ENCODE results near the gene UVRAG.

Gene UVRAG

DNA sequence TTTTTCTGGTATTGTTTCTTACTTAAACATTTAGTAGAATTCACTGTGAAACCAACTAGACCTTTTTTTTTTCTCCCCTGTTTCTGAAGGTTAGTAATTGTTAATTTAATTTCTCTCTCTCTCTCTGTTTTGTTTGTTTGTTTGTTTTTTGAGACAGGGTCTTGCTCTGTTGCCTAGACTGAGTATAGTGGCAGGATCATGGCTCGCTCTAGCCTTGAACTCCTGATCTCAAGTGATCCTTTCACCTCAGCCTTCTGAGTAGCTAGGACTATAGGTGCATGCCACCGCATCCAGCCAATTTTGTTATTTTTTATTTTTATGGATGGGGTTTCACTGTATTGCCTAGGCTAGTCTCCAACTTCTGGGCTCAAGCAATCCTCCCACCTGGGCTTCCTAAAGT lies 165.0 kb downstream of the UVRAG start:
- H3K27ac ChIP-seq (ENCODE audit: low read length): no peak overlapping the region
- H3K4me1 ChIP-seq (ENCODE audit: control insufficient read depth in 1 of 2, insufficient read depth in 2 of 2, low read length in 2 of 2): no peaks in the 10 kb centered on the region
- no peak overlapping the region for H3K4me3 ChIP-seq (ENCODE audit: low read depth in 1 of 2, low read length in 2 of 2)
- peaks cover 4 to 15% of the 10 kb centered on the region in 2 donors for H3K36me3 ChIP-seq (ENCODE audit: control insufficient read depth in 1 of 2, insufficient read depth in 2 of 2, low read length in 2 of 2)
- H3K27me3 ChIP-seq (ENCODE audit: low read depth, low read length): no peaks in the 10 kb centered on the region
- H3K9me3 ChIP-seq (ENCODE audit: control insufficient read depth in 1 of 2, low read length in 2 of 2): no peaks in the 10 kb centered on the region

DNA sequence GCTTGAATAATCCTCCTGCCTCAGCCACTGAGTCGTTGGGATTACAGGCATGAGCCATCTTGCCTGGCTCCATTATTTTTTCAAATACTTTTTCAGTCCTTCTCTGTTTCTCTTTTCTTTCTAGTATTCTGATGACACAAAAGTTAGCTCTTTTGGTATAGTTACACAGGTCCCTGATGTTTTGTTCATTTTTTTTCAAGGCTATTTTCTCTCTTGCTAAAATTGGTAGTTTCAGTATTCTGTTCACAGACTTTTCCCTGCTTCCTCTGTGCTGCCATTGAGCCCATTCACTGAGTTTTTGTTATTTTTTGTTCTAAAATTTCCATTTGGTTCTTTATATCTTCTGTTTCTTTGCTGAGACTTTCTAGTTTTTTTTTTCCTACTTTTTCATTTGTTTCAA lies 166.5 kb downstream of the UVRAG start:
- no peaks in the 10 kb centered on the region for H3K27me3 ChIP-seq (ENCODE audit: low read depth, low read length)
- H3K36me3 ChIP-seq (ENCODE audit: control insufficient read depth in 1 of 2, insufficient read depth in 2 of 2, low read length in 2 of 2): peaks cover 4 to 15% of the 10 kb centered on the region in 2 donors

DNA sequence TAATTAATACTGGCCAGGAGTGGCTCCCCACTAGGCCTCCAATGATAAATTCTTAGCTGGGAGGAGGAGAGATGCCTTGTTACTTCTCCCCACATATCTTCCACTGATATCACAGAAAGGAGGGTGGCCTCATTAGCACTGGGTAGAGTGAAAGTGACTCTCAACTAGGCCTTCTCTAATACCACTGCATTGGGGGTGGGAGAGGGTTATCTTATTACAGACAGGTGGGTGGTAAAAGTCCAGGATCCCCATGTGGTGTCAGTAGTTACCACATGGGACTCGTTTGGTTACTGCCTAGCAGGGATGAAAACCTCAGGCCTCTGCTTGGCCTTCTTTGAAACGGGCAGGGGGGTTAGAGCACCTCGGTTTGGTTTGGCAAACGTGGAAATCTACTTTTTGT lies 167.3 kb downstream of the UVRAG start:
- Histone ChIP-seq H3K4me1 (ENCODE audit: control insufficient read depth in 1 of 2, insufficient read depth in 2 of 2, low read length in 2 of 2) (no peaks in the 10 kb centered on the region), H3K9me3 (ENCODE audit: control insufficient read depth in 1 of 2, low read length in 2 of 2) (no peaks in the 10 kb centered on the region), H3K27me3 (ENCODE audit: low read depth, low read length) (no peaks in the 10 kb centered on the region), H3K4me3 (ENCODE audit: low read depth in 1 of 2, low read length in 2 of 2) (no peak overlapping the region), H3K27ac (ENCODE audit: low read length) (no peak overlapping the region), H3K36me3 (ENCODE audit: control insufficient read depth in 1 of 2, insufficient read depth in 2 of 2, low read length in 2 of 2) (peaks cover 4 to 15% of the 10 kb centered on the region in 2 donors)

More for the DNA sequence above, 166.5 kb downstream of the UVRAG start:
- no peaks in the 10 kb centered on the region for H3K9me3 ChIP-seq (ENCODE audit: control insufficient read depth in 1 of 2, low read length in 2 of 2)
- H3K4me1 ChIP-seq (ENCODE audit: control insufficient read depth in 1 of 2, insufficient read depth in 2 of 2, low read length in 2 of 2): no peaks in the 10 kb centered on the region
- H3K4me3 ChIP-seq (ENCODE audit: low read depth in 1 of 2, low read length in 2 of 2): no peak overlapping the region
- no peak overlapping the region for H3K27ac ChIP-seq (ENCODE audit: low read length)

DNA sequence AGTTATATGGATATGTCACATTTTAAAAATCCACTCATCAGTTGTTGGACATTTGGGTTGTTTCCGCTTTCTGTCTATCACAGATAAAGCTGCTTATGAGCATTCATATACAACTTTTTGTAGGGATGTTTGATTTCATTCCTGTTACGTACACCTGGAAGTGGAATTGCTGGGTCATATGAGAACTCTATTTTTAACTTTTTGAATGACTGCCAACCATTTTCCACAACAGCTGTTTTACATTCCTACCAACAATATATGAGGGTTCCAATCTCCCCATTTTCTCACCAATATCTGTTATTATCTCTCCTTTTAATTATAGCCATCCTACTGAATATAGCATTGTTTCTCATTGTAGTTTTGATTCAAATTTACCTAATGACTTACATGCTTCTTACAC lies 172.0 kb downstream of the UVRAG start:
- Histone ChIP-seq H3K27ac (ENCODE audit: low read length) (no peak overlapping the region), H3K4me3 (ENCODE audit: low read depth in 1 of 2, low read length in 2 of 2) (no peak overlapping the region), H3K36me3 (ENCODE audit: control insufficient read depth in 1 of 2, insufficient read depth in 2 of 2, low read length in 2 of 2) (peaks cover 4 to 15% of the 10 kb centered on the region in 2 donors), H3K27me3 (ENCODE audit: low read depth, low read length) (no peaks in the 10 kb centered on the region), H3K4me1 (ENCODE audit: control insufficient read depth in 1 of 2, insufficient read depth in 2 of 2, low read length in 2 of 2) (no peaks in the 10 kb centered on the region), H3K9me3 (ENCODE audit: control insufficient read depth in 1 of 2, low read length in 2 of 2) (no peaks in the 10 kb centered on the region)

DNA sequence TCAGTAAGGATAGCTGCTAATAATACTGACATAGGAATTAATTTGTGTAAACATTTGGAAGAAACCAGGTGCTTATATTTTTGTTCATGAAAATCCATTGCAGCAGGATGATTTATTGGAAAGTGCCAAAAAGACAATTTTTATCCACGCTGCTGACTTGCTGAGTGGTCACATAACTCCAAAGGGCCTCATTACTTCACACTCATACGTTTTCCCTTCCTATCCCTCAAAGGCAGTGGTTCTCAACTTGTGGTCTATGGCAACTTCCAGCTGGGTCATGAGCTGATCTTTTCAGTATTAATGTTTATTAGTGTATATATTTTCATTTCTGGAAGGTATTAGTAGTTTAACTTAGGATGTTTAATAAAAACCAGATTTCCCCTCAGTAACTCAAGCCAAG lies 178.1 kb downstream of the UVRAG start:
- Histone ChIP-seq H3K36me3 (ENCODE audit: control insufficient read depth in 1 of 2, insufficient read depth in 2 of 2, low read length in 2 of 2) (no peaks in the 10 kb centered on the region), H3K27ac (ENCODE audit: low read length) (no peak overlapping the region), H3K4me1 (ENCODE audit: control insufficient read depth in 1 of 2, insufficient read depth in 2 of 2, low read length in 2 of 2) (peaks cover 0 to 9% of the 10 kb centered on the region in 2 donors), H3K27me3 (ENCODE audit: low read depth, low read length) (no peaks in the 10 kb centered on the region), H3K4me3 (ENCODE audit: low read depth in 1 of 2, low read length in 2 of 2) (no peak overlapping the region), H3K9me3 (ENCODE audit: control insufficient read depth in 1 of 2, low read length in 2 of 2) (no peaks in the 10 kb centered on the region)

DNA sequence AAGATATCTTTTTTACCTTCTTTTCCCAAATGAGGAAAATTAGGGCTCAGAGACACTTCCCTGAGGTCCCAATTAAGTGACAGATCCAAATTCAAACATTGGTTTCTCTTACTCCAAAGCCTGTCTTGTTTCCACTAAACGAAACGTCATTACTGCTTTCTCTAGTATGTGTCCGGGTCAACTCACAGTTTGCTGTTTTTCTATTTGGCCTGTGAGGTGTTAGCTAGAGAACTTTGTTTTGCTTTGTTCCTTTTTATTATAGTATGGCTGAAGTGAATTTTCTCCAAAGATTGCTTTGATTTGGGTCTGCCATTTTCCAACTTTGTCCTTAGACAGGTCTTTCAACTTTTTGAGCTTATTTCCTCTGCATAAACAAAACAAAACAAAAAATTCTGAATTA lies 179.6 kb downstream of the UVRAG start:
- Histone ChIP-seq H3K4me1 (ENCODE audit: control insufficient read depth in 1 of 2, insufficient read depth in 2 of 2, low read length in 2 of 2) (peaks cover 0 to 9% of the 10 kb centered on the region in 2 donors), H3K27ac (ENCODE audit: low read length) (no peak overlapping the region), H3K27me3 (ENCODE audit: low read depth, low read length) (no peaks in the 10 kb centered on the region), H3K36me3 (ENCODE audit: control insufficient read depth in 1 of 2, insufficient read depth in 2 of 2, low read length in 2 of 2) (no peaks in the 10 kb centered on the region), H3K9me3 (ENCODE audit: control insufficient read depth in 1 of 2, low read length in 2 of 2) (no peaks in the 10 kb centered on the region), H3K4me3 (ENCODE audit: low read depth in 1 of 2, low read length in 2 of 2) (no peak overlapping the region)

DNA sequence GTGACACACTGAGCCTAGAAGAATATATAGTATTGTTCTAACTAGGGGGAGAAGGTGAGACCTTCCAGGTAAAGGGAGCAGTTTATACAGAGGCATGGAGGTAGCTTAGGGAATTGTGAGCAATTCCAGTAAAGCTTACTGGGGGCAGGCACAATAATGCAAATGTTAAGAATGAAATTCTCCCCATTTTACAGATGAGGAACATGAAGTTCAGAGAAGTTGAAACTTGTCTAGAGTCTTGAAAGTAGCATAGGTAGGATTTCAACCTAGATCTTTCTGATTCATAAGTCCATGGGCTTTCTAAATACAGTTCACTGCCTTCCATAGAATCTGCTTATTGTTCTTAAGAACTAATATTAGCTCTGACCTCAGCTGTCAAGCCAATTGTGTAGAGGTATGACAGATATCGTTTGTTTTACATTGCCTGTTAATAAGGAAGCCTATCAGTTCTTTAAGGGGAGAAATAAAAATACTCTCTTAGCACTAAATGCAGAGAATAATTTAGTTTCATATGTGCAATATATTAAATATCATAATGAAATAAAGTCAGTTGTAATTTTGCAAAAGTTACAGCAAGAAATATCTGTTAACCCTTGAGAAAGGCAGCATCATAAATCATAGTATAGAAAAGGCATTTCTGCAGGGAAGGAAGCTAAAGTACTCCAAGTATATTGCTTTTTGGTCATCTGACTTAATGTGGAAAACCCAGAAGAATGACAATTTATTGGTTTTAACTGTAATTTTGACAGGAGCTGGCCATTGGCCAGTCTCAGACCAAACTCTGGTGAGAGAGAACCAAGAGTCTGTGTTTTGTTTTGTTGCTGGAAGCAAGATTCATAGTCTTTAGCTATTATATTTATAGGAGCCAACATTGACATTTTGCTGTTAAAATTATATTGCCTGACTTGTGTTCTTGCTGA lies 181.8 kb downstream of the UVRAG start:
- no peaks in the 10 kb centered on the region for H3K27me3 ChIP-seq (ENCODE audit: low read depth, low read length)
- peaks cover 0 to 9% of the 10 kb centered on the region in 2 donors for H3K4me1 ChIP-seq (ENCODE audit: control insufficient read depth in 1 of 2, insufficient read depth in 2 of 2, low read length in 2 of 2)
- no peaks in the 10 kb centered on the region for H3K9me3 ChIP-seq (ENCODE audit: control insufficient read depth in 1 of 2, low read length in 2 of 2)
- peaks cover 0 to 4% of the 10 kb centered on the region in 2 donors for H3K36me3 ChIP-seq (ENCODE audit: control insufficient read depth in 1 of 2, insufficient read depth in 2 of 2, low read length in 2 of 2)
- H3K27ac ChIP-seq (ENCODE audit: low read length): no peak overlapping the region
- H3K4me3 ChIP-seq (ENCODE audit: low read depth in 1 of 2, low read length in 2 of 2): no peak overlapping the region

DNA sequence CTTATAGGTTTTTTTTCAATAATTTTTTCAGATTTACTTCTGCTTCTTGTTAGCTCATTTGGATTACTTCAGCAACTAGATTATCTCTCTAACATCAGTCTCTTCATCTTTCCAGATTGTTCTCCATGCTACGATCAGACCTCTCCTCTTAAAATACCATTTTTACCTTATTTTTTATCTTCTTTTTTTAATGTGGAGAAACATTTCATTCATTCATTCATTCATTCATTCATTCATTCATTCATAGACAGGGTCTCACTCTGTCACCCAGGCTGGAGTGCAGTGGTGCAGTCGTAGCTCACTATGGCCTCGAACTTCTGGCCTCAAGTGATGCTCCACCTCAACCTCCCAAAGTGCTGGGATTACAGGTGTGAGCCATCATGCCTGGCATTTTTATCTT lies 189.4 kb downstream of the UVRAG start:
- no peaks in the 10 kb centered on the region for H3K27me3 ChIP-seq (ENCODE audit: low read depth, low read length)
- no peak overlapping the region for H3K27ac ChIP-seq (ENCODE audit: low read length)
- H3K4me1 ChIP-seq (ENCODE audit: control insufficient read depth in 1 of 2, insufficient read depth in 2 of 2, low read length in 2 of 2): no peaks in the 10 kb centered on the region
- no peaks in the 10 kb centered on the region for H3K9me3 ChIP-seq (ENCODE audit: control insufficient read depth in 1 of 2, low read length in 2 of 2)
- peaks cover 4 to 31% of the 10 kb centered on the region in 2 donors for H3K36me3 ChIP-seq (ENCODE audit: control insufficient read depth in 1 of 2, insufficient read depth in 2 of 2, low read length in 2 of 2)
- H3K4me3 ChIP-seq (ENCODE audit: low read depth in 1 of 2, low read length in 2 of 2): no peak overlapping the region

DNA sequence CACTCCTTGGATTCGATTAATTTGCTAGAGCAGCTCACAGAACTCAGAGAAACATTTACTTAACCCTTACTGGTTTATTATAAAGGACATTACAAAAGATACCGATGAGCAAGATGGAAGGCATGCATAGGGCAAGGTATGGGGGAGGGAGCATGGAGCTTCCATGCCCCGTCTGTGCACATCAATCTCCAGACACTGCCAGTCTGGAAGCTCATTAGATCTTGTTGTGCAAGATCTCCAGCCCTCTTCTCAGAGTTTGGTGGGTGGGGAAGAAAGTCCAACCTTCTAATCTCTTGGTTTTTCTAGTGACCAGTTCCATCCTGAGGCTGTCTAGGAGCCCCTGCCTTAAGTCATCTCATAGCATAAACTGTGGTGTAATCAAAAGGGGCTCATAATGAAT lies 190.7 kb downstream of the UVRAG start:
- no peaks in the 10 kb centered on the region for H3K9me3 ChIP-seq (ENCODE audit: control insufficient read depth in 1 of 2, low read length in 2 of 2)
- no peak overlapping the region for H3K27ac ChIP-seq (ENCODE audit: low read length)
- no peak overlapping the region for H3K4me3 ChIP-seq (ENCODE audit: low read depth in 1 of 2, low read length in 2 of 2)
- H3K27me3 ChIP-seq (ENCODE audit: low read depth, low read length): no peaks in the 10 kb centered on the region
- H3K4me1 ChIP-seq (ENCODE audit: control insufficient read depth in 1 of 2, insufficient read depth in 2 of 2, low read length in 2 of 2): peaks cover 0 to 3% of the 10 kb centered on the region in 2 donors
- peaks cover 4 to 31% of the 10 kb centered on the region in 2 donors for H3K36me3 ChIP-seq (ENCODE audit: control insufficient read depth in 1 of 2, insufficient read depth in 2 of 2, low read length in 2 of 2)

DNA sequence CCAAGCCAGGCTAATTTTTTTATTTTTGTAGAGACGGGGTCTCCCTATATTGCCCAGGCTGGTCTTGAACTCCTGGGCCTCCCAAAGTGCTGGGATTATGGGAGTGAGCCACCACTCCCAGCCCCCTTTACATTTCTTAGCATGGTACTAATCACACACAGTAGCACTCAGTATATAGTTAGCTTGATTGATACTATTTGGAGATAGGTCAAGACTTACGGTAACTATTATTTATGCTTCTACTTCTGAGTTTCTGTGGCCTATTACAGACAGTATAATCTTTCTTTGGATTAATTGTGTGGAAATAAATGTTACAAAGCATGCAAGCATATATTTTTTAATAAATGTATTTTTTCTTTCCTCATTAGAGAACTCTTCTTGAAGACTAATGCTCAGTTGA lies 192.2 kb downstream of the UVRAG start:
- H3K27ac ChIP-seq (ENCODE audit: low read length): no peak overlapping the region
- H3K36me3 ChIP-seq (ENCODE audit: control insufficient read depth in 1 of 2, insufficient read depth in 2 of 2, low read length in 2 of 2): peaks cover 4 to 26% of the 10 kb centered on the region in 2 donors
- peaks cover 0 to 3% of the 10 kb centered on the region in 2 donors for H3K4me1 ChIP-seq (ENCODE audit: control insufficient read depth in 1 of 2, insufficient read depth in 2 of 2, low read length in 2 of 2)
- no peak overlapping the region for H3K4me3 ChIP-seq (ENCODE audit: low read depth in 1 of 2, low read length in 2 of 2)
- no peaks in the 10 kb centered on the region for H3K9me3 ChIP-seq (ENCODE audit: control insufficient read depth in 1 of 2, low read length in 2 of 2)
- no peaks in the 10 kb centered on the region for H3K27me3 ChIP-seq (ENCODE audit: low read depth, low read length)

DNA sequence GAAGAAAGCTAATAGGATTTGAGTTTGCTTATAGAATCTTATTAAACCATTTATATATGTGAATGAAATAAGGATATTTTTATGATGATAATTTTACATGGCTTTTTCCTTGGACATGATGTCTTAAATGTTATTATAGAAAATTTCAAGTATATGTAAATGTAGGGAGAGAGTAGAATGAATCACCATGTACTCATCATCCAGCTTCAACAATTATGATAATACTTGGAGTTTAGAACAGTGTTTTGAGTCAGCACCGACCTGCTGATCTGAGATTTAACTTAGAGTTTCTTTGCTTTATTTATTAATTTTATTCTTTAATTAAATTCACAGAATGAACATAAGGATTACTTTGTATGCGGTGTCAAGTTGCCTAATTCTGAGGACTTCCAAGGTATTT lies 193.5 kb downstream of the UVRAG start:
- Histone ChIP-seq H3K9me3 (ENCODE audit: control insufficient read depth in 1 of 2, low read length in 2 of 2) (no peaks in the 10 kb centered on the region), H3K27me3 (ENCODE audit: low read depth, low read length) (no peaks in the 10 kb centered on the region), H3K27ac (ENCODE audit: low read length) (no peak overlapping the region), H3K4me1 (ENCODE audit: control insufficient read depth in 1 of 2, insufficient read depth in 2 of 2, low read length in 2 of 2) (peaks cover 0 to 3% of the 10 kb centered on the region in 2 donors), H3K4me3 (ENCODE audit: low read depth in 1 of 2, low read length in 2 of 2) (no peak overlapping the region), H3K36me3 (ENCODE audit: control insufficient read depth in 1 of 2, insufficient read depth in 2 of 2, low read length in 2 of 2) (peaks cover 4 to 26% of the 10 kb centered on the region in 2 donors)

All from muscle layer of duodenum (tissue), 2 donors.